Ascending aorta (tissue), 2 donors: ENCODE data around the gene PHF12. TPM values are rescaled to one million over a fixed set of nuclear protein-coding genes. Genes with fewer than 3 reads are reported as not detected.
A peak's percentile ranks its signal among the peaks of the same experiment; 100 is the strongest.

Experiments
- DNase-seq, 2 donors: peaks; one replicate each; pipeline ENCODE4 v3.0.0-alpha.2; 2019; ENCODE audit warnings: low spot score in 2 of 2
- H3K27ac ChIP-seq, 2 donors: fragments of 200-600 bp; sonication (generic); one replicate each; pipeline ENCODE4 v1.5.1; 2016 to 2017; ENCODE audit warnings: mild to moderate bottlenecking in 1 of 2
- H3K27me3 ChIP-seq: fragments of 200-600 bp; sonication (generic); one replicate; pipeline ENCODE4 v1.5.1; 2017
- H3K36me3 ChIP-seq, 2 donors: fragments of 200-600 bp; sonication (generic); one replicate each; pipeline ENCODE4 v1.5.1; 2016
- H3K4me1 ChIP-seq, 2 donors: fragments of 200-600 bp; sonication (generic); one replicate each; pipeline ENCODE4 v1.5.1; 2016 to 2017; ENCODE audit warnings: mild to moderate bottlenecking in 1 of 2
- H3K4me3 ChIP-seq, 2 donors: fragments of 200-600 bp; sonication (generic); one replicate each; pipeline ENCODE4 v1.5.1; 2016 to 2017; ENCODE audit warnings: mild to moderate bottlenecking in 1 of 2
- H3K9me3 ChIP-seq, 2 donors: fragments of 200-600 bp; sonication (generic); one replicate each; pipeline ENCODE4 v1.5.1; 2016
- CTCF ChIP-seq, 3 experiments: fragments of 200-600 bp in 2 of 3; fragments of 450-650 bp in 1 of 3; sonication (generic) in 2 of 3; IDR thresholded peaks; one replicate each; pipeline ENCODE4 v1.5.1; 2016 to 2019; ENCODE audit warnings: antibody characterized with exemption in 3 of 3, mild to moderate bottlenecking in 1 of 3, moderate library complexity in 1 of 3
- intact Hi-C: fragments of 100-400 bp; cut with DNase I; formaldehyde crosslinking; loops from one replicate; pipeline ENCODE4 v1.15.1; 2023
- total RNA-seq: library from RNA; depleted of rRNA; stranded (reverse); fragments of >200 nt; gene quantifications from one replicate; pipeline ENCODE4 v1.1.0, GENCODE V29; 2016

PHF12 gene
- total RNA-seq, 1 donor from 2014 or later = 35.0 TPM

GRCh38 chr17:28860363-28860808, 90.9 kb downstream of the PHF12 start:
- TF ChIP-seq CTCF (IDR thresholded peaks at IDR 0.05) = no peak
- Histone ChIP-seq H3K36me3 (peaks cover 40 to 47% of the 10 kb centered on the region in 2 donors), H3K4me3 (no peak overlapping the region), H3K27me3 (no peaks in the 10 kb centered on the region), H3K4me1 (peaks cover 3 to 5% of the 10 kb centered on the region in 2 donors), H3K27ac (no peak overlapping the region), H3K9me3 (no peaks in the 10 kb centered on the region)
- intact Hi-C loops = no loop called here
- no peak for DNase-seq

- Histone ChIP-seq H3K27me3 (no peaks in the 10 kb centered on the region), H3K27ac (no peak overlapping the region), H3K36me3 (peaks cover 40 to 47% of the 10 kb centered on the region in 2 donors), H3K4me3 (no peak overlapping the region), H3K9me3 (no peaks in the 10 kb centered on the region), H3K4me1 (peaks cover 6% of the 10 kb centered on the region in 2 donors)
- no peak for DNase-seq
- intact Hi-C loops = no loop called here
- no peak for TF ChIP-seq CTCF (IDR thresholded peaks at IDR 0.05)
Measured at GRCh38 chr17:28858801-28859355, 92.4 kb downstream of the PHF12 start.

- peaks cover 6% of the 10 kb centered on the region in 2 donors for H3K4me1 ChIP-seq
- intact Hi-C loops = no loop called here
- no peak overlapping the region for H3K4me3 ChIP-seq
- H3K27ac ChIP-seq = no peak overlapping the region
- no peak for TF ChIP-seq CTCF (IDR thresholded peaks at IDR 0.05)
- peaks cover 40 to 47% of the 10 kb centered on the region in 2 donors for H3K36me3 ChIP-seq
- no peaks in the 10 kb centered on the region for H3K9me3 ChIP-seq
- no peaks in the 10 kb centered on the region for H3K27me3 ChIP-seq
- DNase-seq = no peak
Measured at GRCh38 chr17:28857905-28858800, 93.2 kb downstream of the PHF12 start.

- H3K27ac ChIP-seq = no peak overlapping the region
- peaks cover 37 to 43% of the 10 kb centered on the region in 2 donors for H3K36me3 ChIP-seq
- no peak for DNase-seq
- H3K27me3 ChIP-seq = no peaks in the 10 kb centered on the region
- no peak overlapping the region for H3K4me3 ChIP-seq
- H3K4me1 ChIP-seq = peaks cover 6% of the 10 kb centered on the region in 2 donors
- H3K9me3 ChIP-seq = no peaks in the 10 kb centered on the region
- intact Hi-C loops = no loop called here
- no peak for TF ChIP-seq CTCF (IDR thresholded peaks at IDR 0.05)
Measured at GRCh38 chr17:28856028-28856574, 95.2 kb downstream of the PHF12 start.

GRCh38 chr17:28855336-28855679, 96.0 kb downstream of the PHF12 start:
- H3K27me3 ChIP-seq = no peaks in the 10 kb centered on the region
- H3K27ac ChIP-seq = peak overlapping the region; percentile 78 to 79
- peak overlapping the region; percentile 77 to 85 for H3K4me3 ChIP-seq
- no peak for DNase-seq
- no peak for TF ChIP-seq CTCF (IDR thresholded peaks at IDR 0.05)
- H3K4me1 ChIP-seq = peaks cover 6% of the 10 kb centered on the region in 2 donors
- no peaks in the 10 kb centered on the region for H3K9me3 ChIP-seq
- intact Hi-C loops = loop anchor here (2.0 kb wide), 2 partner anchors 41 to 47 kb away; partner anchors contain the start of gene FLOT2
- peaks cover 30 to 35% of the 10 kb centered on the region in 2 donors for H3K36me3 ChIP-seq

Other genes starting within 250 kb of the PHF12 start
- gene PROCA1, start 239.6 kb downstream of the PHF12 start, total RNA-seq = 1.6 TPM
- 172 TPM for gene RAB34, start 233.7 kb downstream of the PHF12 start, total RNA-seq
- 491 TPM for gene RPL23A, start 231.5 kb downstream of the PHF12 start, total RNA-seq
- not detected for gene TLCD1, start 225.3 kb downstream of the PHF12 start, total RNA-seq
- 3.2 TPM for gene NEK8, start 222.7 kb downstream of the PHF12 start, total RNA-seq
- gene TRAF4, start 207.5 kb downstream of the PHF12 start, total RNA-seq = 53.2 TPM
- gene FAM222B, start 108.7 kb downstream of the PHF12 start, total RNA-seq = 30.7 TPM
- gene ERAL1, start 96.5 kb downstream of the PHF12 start, total RNA-seq = 5.7 TPM
- gene FLOT2, start 53.8 kb downstream of the PHF12 start, total RNA-seq = 72.4 TPM
- 16.5 TPM for gene DHRS13, start 48.4 kb downstream of the PHF12 start, total RNA-seq
- gene SEZ6, start 54.5 kb upstream of the PHF12 start, total RNA-seq = not detected
- gene PIPOX, start 91.6 kb upstream of the PHF12 start, total RNA-seq = not detected
- 185 TPM for gene MYO18A, start 228.9 kb upstream of the PHF12 start, total RNA-seq